GM19397 (cell line): ENCODE data around the gene CCDC167.
"Not testable (repeated sequence)": the region's sequence is repeated elsewhere in the genome, so short reads cannot be mapped to it uniquely, and the experiment has no call there.

Source experiments
- ATAC-seq: cut with Tn5 transposase; IDR thresholded peaks from one replicate; pipeline ENCODE4 v1.9.1; 2021; ENCODE audit warnings: mild to moderate bottlenecking, moderate library complexity; ENCODE audit not compliant: unreplicated experiment

Gene CCDC167

GRCh38 chr6:37512400-37513011 is 12.8 kb upstream of the CCDC167 start:
- ATAC-seq = no peak

- no peak for ATAC-seq
Measured at GRCh38 chr6:37511910-37512399, 12.3 kb upstream of the CCDC167 start.

GRCh38 chr6:37511201-37511600 is 11.5 kb upstream of the CCDC167 start:
- ATAC-seq = no peak

- no peak for ATAC-seq
Measured at GRCh38 chr6:37507690-37508421, 8.2 kb upstream of the CCDC167 start.

GRCh38 chr6:37507077-37507476 is 7.4 kb upstream of the CCDC167 start:
- ATAC-seq = no peak

GRCh38 chr6:37506479-37506878 is 6.8 kb upstream of the CCDC167 start:
- no peak for ATAC-seq

GRCh38 chr6:37504024-37504423 is 4.3 kb upstream of the CCDC167 start:
- no peak for ATAC-seq

GRCh38 chr6:37503309-37503965 is 3.7 kb upstream of the CCDC167 start:
- ATAC-seq = no peak

GRCh38 chr6:37502703-37503291 is 3.1 kb upstream of the CCDC167 start:
- ATAC-seq = no peak

GRCh38 chr6:37501632-37502491 is 2.2 kb upstream of the CCDC167 start:
- ATAC-seq = no peak

- not testable (repeated sequence) for ATAC-seq
Measured at GRCh38 chr6:37500904-37501303, 1.2 kb upstream of the CCDC167 start.

- no peak for ATAC-seq
Measured at GRCh38 chr6:37500294-37500608, 558 bp upstream of the CCDC167 start.

GRCh38 chr6:37496951-37497885 is 2.5 kb downstream of the CCDC167 start:
- no peak for ATAC-seq

GRCh38 chr6:37495244-37495934 is 4.3 kb downstream of the CCDC167 start:
- no peak for ATAC-seq

- no peak for ATAC-seq
Measured at GRCh38 chr6:37493661-37493995, 6.1 kb downstream of the CCDC167 start.

GRCh38 chr6:37492991-37493660 is 6.6 kb downstream of the CCDC167 start:
- no peak for ATAC-seq

GRCh38 chr6:37492236-37492972 is 7.3 kb downstream of the CCDC167 start:
- ATAC-seq = no peak

- ATAC-seq = no peak
Measured at GRCh38 chr6:37491830-37492208, 7.9 kb downstream of the CCDC167 start.
